BJ (cell line): ENCODE results near the gene IFITM5. TPM values are rescaled to one million over a fixed set of nuclear protein-coding genes. Genes with fewer than 3 reads are reported as not detected.
"Not testable (repeated sequence)": the region's sequence is repeated elsewhere in the genome, so short reads cannot be mapped to it uniquely, and the experiment has no call there.

Experiments used
- CTCF ChIA-PET: fragments of 350-600 bp; formaldehyde crosslinking; extraction: SDS; loops from one replicate; lab custom pipeline; 2021; ENCODE audit warnings: antibody characterized with exemption, inconsistent platforms; lab: Yijun Ruan, JAX
- POLR2A ChIA-PET: fragments of 300-600 bp; sonication (Branson Sonifier 250); formaldehyde crosslinking; extraction: SDS; loops from one replicate; lab custom pipeline; 2021; ENCODE audit warnings: antibody characterized with exemption; lab: Charles Lee
- DNase-seq: peaks from one replicate; pipeline ENCODE4 v3.0.0-alpha.2; 2011; ENCODE audit warnings: low read depth
- H3K27me3 ChIP-seq: 2 replicates; pipeline ENCODE4 v1.6.0; 2011; ENCODE audit warnings: low read length; ENCODE audit not compliant: control insufficient read depth, insufficient read depth
- H3K36me3 ChIP-seq: 2 replicates; pipeline ENCODE4 v1.5.1; 2011; ENCODE audit warnings: low read length; ENCODE audit not compliant: control insufficient read depth, insufficient read depth
- H3K4me3 ChIP-seq: 2 replicates; pipeline ENCODE4 v1.5.1; 2011; ENCODE audit warnings: low read depth, mild to moderate bottlenecking, control low read depth, low read length
- CTCF ChIP-seq: IDR thresholded peaks from 2 replicates; pipeline ENCODE4 v1.5.1; 2011; ENCODE audit warnings: low read depth, mild to moderate bottlenecking, control low read depth, inconsistent platforms, low read length, moderate library complexity; ENCODE audit not compliant: insufficient read depth
- polyA plus RNA-seq: library from polyadenylated mRNA; depleted of rRNA; stranded (reverse); fragments of >200 nt; gene quantifications from 2 replicates; pipeline ENCODE4 v1.2.3, GENCODE V29; 2011

IFITM5 gene
- polyA plus RNA-seq, 1 experiment = not detected

GRCh38 chr11:269146-269890 is 30.0 kb downstream of the IFITM5 start:
- ChIA-PET CTCF (interaction anchor here (0.8 kb wide), 2 partner anchors 10 to 35 kb away, joined by 3 read pairs; no protein-coding TSS in a partner anchor), POLR2A (no interaction called here)
- TF ChIP-seq CTCF = no peak
- DNase-seq = no peak
- no peaks in the 10 kb centered on the region for H3K36me3 ChIP-seq
- H3K4me3 ChIP-seq = no peak overlapping the region
- peaks cover 10% of the 10 kb centered on the region for H3K27me3 ChIP-seq

GRCh38 chr11:268716-269145 is 30.6 kb downstream of the IFITM5 start:
- H3K27me3 ChIP-seq = peaks cover 10% of the 10 kb centered on the region
- not testable (repeated sequence) for H3K4me3 ChIP-seq
- CTCF ChIA-PET = interaction anchor here (0.8 to 3.7 kb wide), 3 partner anchors 10 to 36 kb away, joined by 3 to 18 read pairs (median 3); no protein-coding TSS in a partner anchor

GRCh38 chr11:267491-267994 is 31.8 kb downstream of the IFITM5 start:
- TF ChIP-seq CTCF = no peak
- ChIA-PET CTCF (interaction anchor here (3.7 kb wide), 1 partner anchor 18 kb away, joined by 18 read pairs; no protein-coding TSS in a partner anchor), POLR2A (no interaction called here)

More at GRCh38 chr11:268716-269145, 30.6 kb downstream of the IFITM5 start:
- H3K36me3 ChIP-seq, DNase-seq, POLR2A ChIA-PET: not testable (repeated sequence)

GRCh38 chr11:266676-267439 is 32.5 kb downstream of the IFITM5 start:
- Histone ChIP-seq H3K27me3 (peaks cover 7% of the 10 kb centered on the region), H3K4me3 (no peak overlapping the region), H3K36me3 (no peaks in the 10 kb centered on the region)
- no peak for TF ChIP-seq CTCF
- ChIA-PET POLR2A (no interaction called here), CTCF (interaction anchor here (3.7 kb wide), 1 partner anchor 17 kb away, joined by 18 read pairs; no protein-coding TSS in a partner anchor)
- no peak for DNase-seq

More at GRCh38 chr11:267491-267994, 31.8 kb downstream of the IFITM5 start:
- Histone ChIP-seq H3K27me3 (peaks cover 8% of the 10 kb centered on the region), H3K36me3 (no peaks in the 10 kb centered on the region), H3K4me3 (no peak overlapping the region)
- no peak for DNase-seq

GRCh38 chr11:261624-262023 is 37.7 kb downstream of the IFITM5 start:
- H3K36me3 ChIP-seq = no peaks in the 10 kb centered on the region
- no peak for TF ChIP-seq CTCF
- CTCF ChIA-PET = interaction anchor here (0.6 to 5.1 kb wide), 2 partner anchors 10 to 195 kb away, joined by 3 to 38 read pairs; no protein-coding TSS in a partner anchor
- H3K27me3 ChIP-seq = peaks cover 4% of the 10 kb centered on the region
- no peak overlapping the region for H3K4me3 ChIP-seq
- DNase-seq = no peak
- POLR2A ChIA-PET = no interaction called here
